T-cell (primary cell): Measurements from ENCODE around the gene PGLYRP2. TPM values are rescaled to one million over a fixed set of nuclear protein-coding genes. Genes with fewer than 3 reads are reported as not detected.

ENCODE experiments used
- ATAC-seq, 4 experiments: fragments of 200-7000 bp in 3 of 4; fragments of 150-1000 bp in 1 of 4; cut with Tn5 transposase; replicated peaks in 1 of 4; 1 replicate in 3 of 4; 2 replicates in 1 of 4; pipeline ENCODE4 v1.10.0; 2021; ENCODE audit warnings: moderate library complexity in 3 of 4, mild to moderate bottlenecking in 2 of 4, moderate number of reproducible peaks in 1 of 4
- CTCF ChIA-PET, 2 donors: fragments of 300-600 bp; sonication (Branson Sonifier 250); formaldehyde crosslinking; loops; one replicate each; lab custom pipeline; 2022; ENCODE audit warnings: antibody characterized with exemption in 2 of 2; lab: Charles Lee
- POLR2A ChIA-PET, 2 donors: fragments of 300-600 bp; sonication (Branson Sonifier 250); formaldehyde crosslinking; loops; one replicate each; lab custom pipeline; 2022; ENCODE audit warnings: antibody characterized with exemption in 2 of 2; lab: Charles Lee
- DNase-seq, 35 experiments: peaks; one replicate each; pipeline versions ENCODE4 v3.0.0 to v3.0.0-alpha.2; 2013 to 2023
- H3K27ac ChIP-seq: one replicate; pipeline ENCODE4 v1.5.1; 2013; ENCODE audit warnings: low read length
- H3K27me3 ChIP-seq, 2 experiments: replicated peaks in 1 of 2; 1 replicate in 1 of 2; 2 replicates in 1 of 2; pipeline versions ENCODE4 v1.6.1 to v1.7.0; 2013; ENCODE audit warnings: low read length in 1 of 2, mixed read lengths in 1 of 2; ENCODE audit not compliant: control insufficient read depth in 2 of 2, insufficient read depth in 2 of 2; ENCODE audit errors: extremely low read depth in 1 of 2
- H3K36me3 ChIP-seq, 2 donors: 1 replicate in 1 of 2; 2 replicates in 1 of 2; pipeline versions ENCODE4 v1.6.1 to v1.7.0; 2013; ENCODE audit warnings: low read length in 1 of 2; ENCODE audit not compliant: control insufficient read depth in 2 of 2, insufficient read depth in 1 of 2; ENCODE audit errors: extremely low read depth in 1 of 2
- H3K4me1 ChIP-seq, 2 experiments: 1 replicate in 1 of 2; 2 replicates in 1 of 2; pipeline versions ENCODE4 v1.6.1 to v1.7.0; 2013; ENCODE audit warnings: low read length in 2 of 2, mixed read lengths in 1 of 2; ENCODE audit not compliant: insufficient read depth in 2 of 2, control insufficient read depth in 1 of 2; ENCODE audit errors: extremely low read depth in 1 of 2
- H3K4me3 ChIP-seq, 2 donors: 1 replicate in 1 of 2; 2 replicates in 1 of 2; pipeline versions ENCODE4 v1.5.1 to v1.7.0; 2013; ENCODE audit warnings: mild to moderate bottlenecking in 2 of 2, low read length in 1 of 2, moderate library complexity in 1 of 2; ENCODE audit not compliant: control insufficient read depth in 1 of 2; ENCODE audit errors: extremely low read depth in 1 of 2
- H3K9me3 ChIP-seq: 2 replicates; pipeline ENCODE4 v1.7.0; 2013
- H3K27ac Mint-ChIP-seq, 2 donors: one replicate each; pipeline ENCODE4 v1.8.0; 2020 to 2021; ENCODE audit warnings: mild to moderate bottlenecking in 2 of 2, mixed read lengths in 2 of 2
- H3K27me3 Mint-ChIP-seq, 2 donors: one replicate each; pipeline ENCODE4 v1.8.0; 2021 to 2022; ENCODE audit warnings: mixed read lengths in 2 of 2
- H3K36me3 Mint-ChIP-seq: one replicate; pipeline ENCODE4 v1.8.0; 2021; ENCODE audit warnings: mixed read lengths
- H3K4me1 Mint-ChIP-seq, 3 donors: one replicate each; pipeline ENCODE4 v1.8.0; 2020 to 2022; ENCODE audit warnings: mixed read lengths in 3 of 3, mild to moderate bottlenecking in 1 of 3
- H3K4me3 Mint-ChIP-seq, 3 donors: one replicate each; pipeline ENCODE4 v1.8.0; 2020 to 2022; ENCODE audit warnings: mild to moderate bottlenecking in 3 of 3, mixed read lengths in 3 of 3, moderate library complexity in 3 of 3
- H3K9me3 Mint-ChIP-seq, 3 donors: one replicate each; pipeline ENCODE4 v1.8.0; 2020 to 2022; ENCODE audit warnings: mixed read lengths in 3 of 3
- WGBS: methylation state at CpG from one replicate; pipeline ENCODE4 v1.1.5; 2013; ENCODE audit warnings: missing lambda C conversion rate; ENCODE audit not compliant: insufficient coverage; 5-methylcytosine and 5-hydroxymethylcytosine counted together
- total RNA-seq, 35 experiments: library from RNA in 6 of 35; stranded (reverse) in 6 of 35; fragments of 120-200 nt in 1 of 35; gene quantifications; one replicate each; pipeline versions ENCODE4 v1.2.1 to v1.2.4 and lab custom pipeline; 2013 to 2026

PGLYRP2 gene
- total RNA-seq, 5 donors from 2014 or later (not counting 1 experiment from before 2014, with no cell fraction given), result 0.13 to 1.3 (median 0.72) TPM

DNA sequence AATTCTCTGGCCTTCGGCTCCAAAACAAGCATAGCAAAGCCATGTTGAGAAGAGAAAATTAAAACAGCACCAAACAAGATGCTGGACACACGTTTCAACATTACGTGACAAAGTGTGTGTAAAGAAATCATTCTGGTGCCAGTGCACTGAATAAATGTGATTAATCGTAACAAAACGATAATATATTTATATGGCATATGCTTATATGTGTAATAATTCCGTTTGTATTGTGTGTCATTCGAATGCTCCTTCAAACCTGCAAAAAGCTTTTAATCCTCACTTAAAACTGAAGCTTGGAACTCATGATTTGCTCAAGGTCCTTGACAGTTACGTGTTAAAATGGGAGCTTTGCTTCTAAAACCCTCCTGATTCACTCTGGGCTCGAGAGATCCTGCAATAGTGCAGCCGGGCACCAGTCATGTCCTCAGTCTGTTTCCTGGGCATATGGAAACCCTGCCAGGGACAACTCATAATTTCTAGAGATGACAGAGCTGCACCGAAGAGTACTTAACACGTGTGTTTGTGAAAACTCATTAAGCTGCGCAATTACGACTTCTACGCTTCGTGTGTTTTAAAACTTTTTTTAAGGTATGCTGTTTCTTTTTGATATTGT, 59.8 kb downstream of the PGLYRP2 start:
- Histone ChIP-seq H3K9me3 (no peaks in the 10 kb centered on the region), H3K4me1 (peaks cover 10 to 28% of the 10 kb centered on the region in 2 experiments), H3K27me3 (no peaks in the 10 kb centered on the region), H3K36me3 (peaks cover 10 to 26% of the 10 kb centered on the region in 2 donors), H3K4me3 (no peak overlapping the region), H3K27ac (no peak overlapping the region)
- peak overlapping the region; percentile 90 to 99 (median 97) for H3K4me3 Mint-ChIP-seq
- ATAC-seq (no peak), DNase-seq (no peak)
- ChIA-PET POLR2A (interaction anchor here (0.5 to 1.8 kb wide), 15 partner anchors 10 to 680 kb away, joined by 3 to 13 read pairs (median 4); no protein-coding TSS in a partner anchor), CTCF (interaction anchor here (0.5 to 3.1 kb wide), 30 partner anchors 10 to 1632 kb away, joined by 3 to 113 read pairs (median 4); partner anchors contain the start of genes AKAP8 (in 1 of the 2), BRD4 (in 1 of the 2) and FAM32A (in 1 of the 2))
- 70% methylated on average over 9 of the region's 16 CpGs for WGBS
- H3K27ac Mint-ChIP-seq, result peak overlapping the region; percentile 69 to 95
- peaks cover 43 to 45% (median 45%) of the 10 kb centered on the region in 3 donors for H3K4me1 Mint-ChIP-seq
- H3K36me3 Mint-ChIP-seq, result peaks cover 24% of the 10 kb centered on the region
- H3K9me3 Mint-ChIP-seq, result no peaks in the 10 kb centered on the region
- H3K27me3 Mint-ChIP-seq, result no peaks in the 10 kb centered on the region

Other genes with a start within 250 kb of the PGLYRP2 start
- under 1 TPM in 1 of 5 donors, not detected in 4; 0.23 TPM for gene EPHX3, start 247.1 kb downstream of the PGLYRP2 start, total RNA-seq
- gene BRD4, start 147.0 kb downstream of the PGLYRP2 start, total RNA-seq, result 100 to 1,000 TPM; 115 to 154 (median 139) TPM
- 10 to 100 TPM; 75.8 to 90.3 (median 86.7) TPM for gene AKAP8, start 99.7 kb downstream of the PGLYRP2 start, total RNA-seq
- gene AKAP8L, start 60.5 kb downstream of the PGLYRP2 start, total RNA-seq, result 100 to 1,000 TPM; 134 to 198 (median 184) TPM
- gene WIZ, start 29.5 kb downstream of the PGLYRP2 start, total RNA-seq, result 10 to 100 TPM; 19.7 to 39.1 (median 34.6) TPM
- gene RASAL3, start 15.0 kb downstream of the PGLYRP2 start, total RNA-seq, result 100 to 1,000 TPM; 166 to 296 (median 284) TPM
- gene CYP4F22, start 29.0 kb upstream of the PGLYRP2 start, total RNA-seq, result 1 to 10 TPM in 3 of 5 donors, under 1 TPM in 2; 0.73 to 1.6 (median 1.3) TPM
- not detected for gene CYP4F8, start 135.7 kb upstream of the PGLYRP2 start, total RNA-seq
- gene CYP4F3, start 161.4 kb upstream of the PGLYRP2 start, total RNA-seq, result under 1 TPM in 2 of 5 donors, not detected in 3; 0.23 to 0.30 TPM
- 1 to 10 TPM in 2 of 5 donors, under 1 TPM in 3; 0.13 to 2.4 (median 0.48) TPM for gene CYP4F12, start 193.6 kb upstream of the PGLYRP2 start, total RNA-seq
- gene OR10H2, start 248.5 kb upstream of the PGLYRP2 start, total RNA-seq, result not detected